Adipose tissue (tissue), 3 donors: ENCODE data around the gene PRELID1. TPM values are rescaled to one million over a fixed set of nuclear protein-coding genes. Genes with fewer than 3 reads are reported as not detected.
"Not testable (repeated sequence)": the region's sequence is repeated elsewhere in the genome, so short reads cannot be mapped to it uniquely, and the experiment has no call there.

Source experiments
- H3K27ac ChIP-seq: one replicate; pipeline ENCODE4 v1.5.1; 2013; ENCODE audit warnings: low read depth, low read length
- WGBS, 3 donors: extraction: QIAGEN DNeasy Blood & Tissue Kit; methylation state at CpG; one replicate each; pipeline ENCODE4 v1.1.7; 2013; 5-methylcytosine and 5-hydroxymethylcytosine counted together
- polyA plus RNA-seq, 3 donors: library from polyadenylated mRNA; stranded (reverse); fragments of 200-250 nt; gene quantifications; one replicate each; pipeline ENCODE4 v1.2.3, GENCODE V29; 2013
- donor health status: healthy with polysubstance abuse.
- donor health status: Bipolar disorder and iron deficiency.
- donor health status: healthy.

Gene PRELID1
- polyA plus RNA-seq: 100 to 1,000 TPM in 2 of 3 donors, 10 to 100 TPM in 1; 94.6 to 215 (median 185) TPM

GRCh38 chr5:177303121-177303924 is at the start of gene PRELID1, which contains the start of gene RAB24:
PRELID1 (plus strand) TSS chr5:177303799; CDS start chr5:177303986, 187 bp downstream.
RAB24 (minus strand) TSS chr5:177303719; CDS start chr5:177303288, 431 bp downstream.
- WGBS, 3 donors: 0% methylated on average over 85 to 100 of the region's 100 CpGs
- H3K27ac ChIP-seq: no peak within 1 kb of the TSS

- WGBS, 3 donors: 50 to 61% (median 55%) methylated on average over 5 of the region's 5 CpGs
- no peak overlapping the region for H3K27ac ChIP-seq
Observed at GRCh38 chr5:177256296-177256695, 47.3 kb upstream of the PRELID1 start.

- not testable (repeated sequence) for H3K27ac ChIP-seq
- 94 to 95% (median 94%) methylated on average over 7 of the region's 7 CpGs for WGBS, 3 donors
Observed at GRCh38 chr5:177258711-177259110, 44.9 kb upstream of the PRELID1 start.

GRCh38 chr5:177260961-177261360 is 42.6 kb upstream of the PRELID1 start:
- WGBS, 3 donors: 90 to 93% (median 92%) methylated on average over 7 of the region's 7 CpGs
- H3K27ac ChIP-seq: no peak overlapping the region

- WGBS, 3 donors: 91 to 94% (median 91%) methylated on average over 1 of the region's 1 CpG
- no peak overlapping the region for H3K27ac ChIP-seq
Observed at GRCh38 chr5:177261510-177261909, 42.1 kb upstream of the PRELID1 start.

GRCh38 chr5:177264178-177264577 is 39.4 kb upstream of the PRELID1 start:
- WGBS, 3 donors: 72 to 88% (median 84%) methylated on average over 1 of the region's 1 CpG
- no peak overlapping the region for H3K27ac ChIP-seq

- WGBS, 3 donors: 93 to 95% (median 93%) methylated on average over 16 of the region's 16 CpGs
- H3K27ac ChIP-seq: no peak overlapping the region
Observed at GRCh38 chr5:177265395-177265794, 38.2 kb upstream of the PRELID1 start.

- WGBS, 3 donors: 45 to 96% (median 95%) methylated on average over 7 of the region's 7 CpGs
- H3K27ac ChIP-seq: no peak overlapping the region
Observed at GRCh38 chr5:177269232-177269895, 34.2 kb upstream of the PRELID1 start.

- 72 to 95% (median 89%) methylated on average over 3 of the region's 3 CpGs for WGBS, 3 donors
- H3K27ac ChIP-seq: no peak overlapping the region
Observed at GRCh38 chr5:177269976-177270375, 33.6 kb upstream of the PRELID1 start.

- H3K27ac ChIP-seq: no peak overlapping the region
- WGBS, 3 donors: 74 to 95% (median 94%) methylated on average over 3 of the region's 3 CpGs
Observed at GRCh38 chr5:177270653-177271052, 32.9 kb upstream of the PRELID1 start.

GRCh38 chr5:177271113-177271512 is 32.5 kb upstream of the PRELID1 start:
- 83 to 96% (median 95%) methylated on average over 4 of the region's 4 CpGs for WGBS, 3 donors
- H3K27ac ChIP-seq: no peak overlapping the region

GRCh38 chr5:177275883-177276282 is 27.7 kb upstream of the PRELID1 start:
- 86 to 94% (median 90%) methylated on average over 6 of the region's 6 CpGs for WGBS, 3 donors

GRCh38 chr5:177276886-177277285 is 26.7 kb upstream of the PRELID1 start:
- WGBS, 3 donors: 61 to 77% (median 64%) methylated on average over 1 of the region's 1 CpG
- H3K27ac ChIP-seq: no peak overlapping the region

More at GRCh38 chr5:177275883-177276282, 27.7 kb upstream of the PRELID1 start:
- H3K27ac ChIP-seq: no peak overlapping the region

- H3K27ac ChIP-seq: no peak overlapping the region
- WGBS, 3 donors: 33 to 87% (median 86%) methylated on average over 2 of the region's 2 CpGs
Observed at GRCh38 chr5:177288191-177288590, 15.4 kb upstream of the PRELID1 start.

GRCh38 chr5:177290816-177291596 is 12.6 kb upstream of the PRELID1 start:
- H3K27ac ChIP-seq: no peak overlapping the region
- 92 to 97% (median 96%) methylated on average over 12 of the region's 12 CpGs for WGBS, 3 donors

GRCh38 chr5:177291735-177292134 is 11.9 kb upstream of the PRELID1 start:
- WGBS, 3 donors: 97 to 98% (median 97%) methylated on average over 7 of the region's 7 CpGs
- no peak overlapping the region for H3K27ac ChIP-seq

GRCh38 chr5:177293819-177294581 is 9.6 kb upstream of the PRELID1 start:
- no peak overlapping the region for H3K27ac ChIP-seq
- WGBS, 3 donors: 95 to 96% (median 95%) methylated on average over 12 of the region's 12 CpGs

GRCh38 chr5:177294632-177295031 is 9.0 kb upstream of the PRELID1 start:
- 89 to 94% (median 94%) methylated on average over 3 of the region's 3 CpGs for WGBS, 3 donors
- H3K27ac ChIP-seq: no peak overlapping the region
